ENCODE results near the gene CRYBG2. TPM values are rescaled to one million over a fixed set of nuclear protein-coding genes. Genes with fewer than 3 reads are reported as not detected.

CRYBG2 gene
- total and polyA plus RNA-seq, 10 of the 15 experiments (the other 5 are each of a cell fraction or from before 2014, with no cell fraction given), result 0.03 to 1.2 (median 0.11) TPM; not detected in 4

DNA sequence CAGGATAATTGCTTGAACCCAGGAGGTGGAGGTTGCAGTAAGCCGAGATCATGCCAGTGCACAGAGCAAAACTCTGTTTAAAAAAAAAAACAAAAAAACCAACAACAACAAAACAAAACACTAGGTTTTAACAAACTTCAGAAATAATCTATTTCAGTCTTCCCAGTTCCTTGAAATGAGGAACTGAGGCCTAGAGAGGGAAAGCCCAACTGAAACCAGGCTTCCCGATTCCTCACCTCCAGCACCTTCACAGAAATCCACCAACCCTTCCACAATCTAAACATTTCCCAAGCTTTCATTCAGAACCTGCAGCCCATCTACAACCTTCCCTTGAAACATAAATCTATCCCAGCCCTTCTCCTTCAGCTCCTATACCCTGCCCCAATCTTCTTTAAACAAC lies 36.8 kb downstream of the CRYBG2 start:
- Histone ChIP-seq H3K4me1 (ENCODE audit: control insufficient read depth, insufficient read depth, low read length) (peaks cover 59% of the 10 kb centered on the region), H4K20me1 (ENCODE audit: control insufficient read depth, insufficient read depth) (no peaks in the 10 kb centered on the region), H3K9me3 (replicated peaks; ENCODE audit: control insufficient read depth, insufficient read depth, low read length) (no peaks in the 10 kb centered on the region), H3K27me3 (replicated peaks in 1 of 2; ENCODE audit: control insufficient read depth in 2 of 2, insufficient read depth in 2 of 2, low read length in 1 of 2) (no peaks in the 10 kb centered on the region), H3K36me3 (ENCODE audit: control insufficient read depth in 2 of 2, insufficient read depth in 2 of 2, low read length in 1 of 2) (no peaks in the 10 kb centered on the region; a peak in 1 of 4 replicates), H3K79me2 (ENCODE audit: control insufficient read depth, insufficient read depth, low read length) (peaks cover 23% of the 10 kb centered on the region), H2AFZ (ENCODE audit: control insufficient read depth, low read depth, low read length) (no peak overlapping the region; the same call in 1 of the 2 replicates), H3K9ac (ENCODE audit: control insufficient read depth, insufficient read depth, low read length) (peak overlapping the region; percentile 57), H3K27ac (ENCODE audit: control insufficient read depth, insufficient read depth) (peak overlapping the region; percentile 89), H3K4me3 (peak overlapping the region; percentile 96), H3K4me2 (ENCODE audit: control insufficient read depth, insufficient read depth) (peak overlapping the region; percentile 57)
- CTCF ChIA-PET, result interaction anchor here (1.0 to 11.6 kb wide), 7 partner anchors 8 to 153 kb away, joined by 3 to 879 read pairs (median 3); partner anchors contain the start of genes CEP85 and SH3BGRL3
- DNase-seq (ENCODE audit: low read depth, low spot score), result no peak
- in situ Hi-C loops (cut with MboI), result no loop called here
- BruUV-seq (replicated peaks), result no TSS peak
- WGBS (ENCODE audit: insufficient coverage, insufficient replicate concordance, low lambda C conversion rate, missing lambda C conversion rate), result 0% methylated on average over 2 of the region's 2 CpGs
- ATAC-seq, result no peak
- POLR2A ChIA-PET, result interaction anchor here (0.6 to 10.6 kb wide), 5 partner anchors 10 to 204 kb away, joined by 4 to 253 read pairs (median 31); partner anchors contain the start of genes SH3BGRL3 and UBXN11
- SMC1A ChIA-PET (ENCODE audit: uncharacterized antibody, unreplicated experiment), result interaction anchor here (1.5 to 14.9 kb wide), 4 partner anchors 10 to 147 kb away, joined by 4 to 474 read pairs (median 80); partner anchors contain the start of genes SH3BGRL3, UBXN11 and ZNF593
- RAD21 ChIA-PET (ENCODE audit: unreplicated experiment), result interaction anchor here (2.0 to 10.4 kb wide), 6 partner anchors 9 to 147 kb away, joined by 8 to 477 read pairs (median 26); partner anchors contain the start of genes CEP85, SH3BGRL3, UBXN11 and ZNF593
- intact Hi-C loops (cut with micrococcal nuclease; ENCODE audit: unreplicated experiment), result loop anchor here (5.0 kb wide), 2 partner anchors 80 to 210 kb away; no protein-coding TSS in a partner anchor
- FAIRE-seq, result no peak
- TF ChIP-seq TCF12 (IDR thresholded peaks at IDR 0.05; ENCODE audit: low read depth, low read length), result no peak
- TF ChIP-seq, protein P1, sequence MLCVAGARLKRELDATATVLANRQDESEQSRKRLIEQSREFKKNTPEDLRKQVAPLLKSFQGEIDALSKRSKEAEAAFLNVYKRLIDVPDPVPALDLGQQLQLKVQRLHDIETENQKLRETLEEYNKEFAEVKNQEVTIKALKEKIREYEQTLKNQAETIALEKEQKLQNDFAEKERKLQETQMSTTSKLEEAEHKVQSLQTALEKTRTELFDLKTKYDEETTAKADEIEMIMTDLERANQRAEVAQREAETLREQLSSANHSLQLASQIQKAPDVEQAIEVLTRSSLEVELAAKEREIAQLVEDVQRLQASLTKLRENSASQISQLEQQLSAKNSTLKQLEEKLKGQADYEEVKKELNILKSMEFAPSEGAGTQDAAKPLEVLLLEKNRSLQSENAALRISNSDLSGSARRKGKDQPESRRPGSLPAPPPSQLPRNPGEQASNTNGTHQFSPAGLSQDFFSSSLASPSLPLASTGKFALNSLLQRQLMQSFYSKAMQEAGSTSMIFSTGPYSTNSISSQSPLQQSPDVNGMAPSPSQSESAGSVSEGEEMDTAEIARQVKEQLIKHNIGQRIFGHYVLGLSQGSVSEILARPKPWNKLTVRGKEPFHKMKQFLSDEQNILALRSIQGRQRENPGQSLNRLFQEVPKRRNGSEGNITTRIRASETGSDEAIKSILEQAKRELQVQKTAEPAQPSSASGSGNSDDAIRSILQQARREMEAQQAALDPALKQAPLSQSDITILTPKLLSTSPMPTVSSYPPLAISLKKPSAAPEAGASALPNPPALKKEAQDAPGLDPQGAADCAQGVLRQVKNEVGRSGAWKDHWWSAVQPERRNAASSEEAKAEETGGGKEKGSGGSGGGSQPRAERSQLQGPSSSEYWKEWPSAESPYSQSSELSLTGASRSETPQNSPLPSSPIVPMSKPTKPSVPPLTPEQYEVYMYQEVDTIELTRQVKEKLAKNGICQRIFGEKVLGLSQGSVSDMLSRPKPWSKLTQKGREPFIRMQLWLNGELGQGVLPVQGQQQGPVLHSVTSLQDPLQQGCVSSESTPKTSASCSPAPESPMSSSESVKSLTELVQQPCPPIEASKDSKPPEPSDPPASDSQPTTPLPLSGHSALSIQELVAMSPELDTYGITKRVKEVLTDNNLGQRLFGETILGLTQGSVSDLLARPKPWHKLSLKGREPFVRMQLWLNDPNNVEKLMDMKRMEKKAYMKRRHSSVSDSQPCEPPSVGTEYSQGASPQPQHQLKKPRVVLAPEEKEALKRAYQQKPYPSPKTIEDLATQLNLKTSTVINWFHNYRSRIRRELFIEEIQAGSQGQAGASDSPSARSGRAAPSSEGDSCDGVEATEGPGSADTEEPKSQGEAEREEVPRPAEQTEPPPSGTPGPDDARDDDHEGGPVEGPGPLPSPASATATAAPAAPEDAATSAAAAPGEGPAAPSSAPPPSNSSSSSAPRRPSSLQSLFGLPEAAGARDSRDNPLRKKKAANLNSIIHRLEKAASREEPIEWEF (IDR thresholded peaks at IDR 0.05; ENCODE audit: insufficient replicate concordance, low read depth, low read length), result no peak
- TF ChIP-seq ZZZ3 (IDR thresholded peaks at IDR 0.05; ENCODE audit: control insufficient read depth, insufficient read length, low read depth), result no peak
- no peak for TF ChIP-seq HDAC6 (IDR thresholded peaks at IDR 0.05; ENCODE audit: unreplicated experiment)
- TF ChIP-seq TCF7 (IDR thresholded peaks at IDR 0.05; ENCODE audit: borderline replicate concordance), result no peak
- TF ChIP-seq PML (IDR thresholded peaks at IDR 0.05; ENCODE audit: low read length), result no peak
- peak; percentile 53; the same call in 1 of the 2 replicates for TF ChIP-seq MEF2A (IDR thresholded peaks at IDR 0.05; ENCODE audit: insufficient read depth, low read depth, low read length)
- no peak for TF ChIP-seq SMARCA5 (IDR thresholded peaks at IDR 0.05)
- no peak for TF ChIP-seq ESRRA (IDR thresholded peaks at IDR 0.05; ENCODE audit: low read length)
- TF ChIP-seq BACH1 (IDR thresholded peaks at IDR 0.05; ENCODE audit: borderline replicate concordance), result no peak
- TF ChIP-seq IRF4 (IDR thresholded peaks at IDR 0.05; ENCODE audit: low read depth, low read length), result peak; percentile 56; the same call in 1 of the 2 replicates
- TF ChIP-seq, protein P2, sequence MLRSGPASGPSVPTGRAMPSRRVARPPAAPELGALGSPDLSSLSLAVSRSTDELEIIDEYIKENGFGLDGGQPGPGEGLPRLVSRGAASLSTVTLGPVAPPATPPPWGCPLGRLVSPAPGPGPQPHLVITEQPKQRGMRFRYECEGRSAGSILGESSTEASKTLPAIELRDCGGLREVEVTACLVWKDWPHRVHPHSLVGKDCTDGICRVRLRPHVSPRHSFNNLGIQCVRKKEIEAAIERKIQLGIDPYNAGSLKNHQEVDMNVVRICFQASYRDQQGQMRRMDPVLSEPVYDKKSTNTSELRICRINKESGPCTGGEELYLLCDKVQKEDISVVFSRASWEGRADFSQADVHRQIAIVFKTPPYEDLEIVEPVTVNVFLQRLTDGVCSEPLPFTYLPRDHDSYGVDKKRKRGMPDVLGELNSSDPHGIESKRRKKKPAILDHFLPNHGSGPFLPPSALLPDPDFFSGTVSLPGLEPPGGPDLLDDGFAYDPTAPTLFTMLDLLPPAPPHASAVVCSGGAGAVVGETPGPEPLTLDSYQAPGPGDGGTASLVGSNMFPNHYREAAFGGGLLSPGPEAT (IDR thresholded peaks at IDR 0.05; ENCODE audit: low read depth), result peak; percentile 25
- TF ChIP-seq, protein P3, sequence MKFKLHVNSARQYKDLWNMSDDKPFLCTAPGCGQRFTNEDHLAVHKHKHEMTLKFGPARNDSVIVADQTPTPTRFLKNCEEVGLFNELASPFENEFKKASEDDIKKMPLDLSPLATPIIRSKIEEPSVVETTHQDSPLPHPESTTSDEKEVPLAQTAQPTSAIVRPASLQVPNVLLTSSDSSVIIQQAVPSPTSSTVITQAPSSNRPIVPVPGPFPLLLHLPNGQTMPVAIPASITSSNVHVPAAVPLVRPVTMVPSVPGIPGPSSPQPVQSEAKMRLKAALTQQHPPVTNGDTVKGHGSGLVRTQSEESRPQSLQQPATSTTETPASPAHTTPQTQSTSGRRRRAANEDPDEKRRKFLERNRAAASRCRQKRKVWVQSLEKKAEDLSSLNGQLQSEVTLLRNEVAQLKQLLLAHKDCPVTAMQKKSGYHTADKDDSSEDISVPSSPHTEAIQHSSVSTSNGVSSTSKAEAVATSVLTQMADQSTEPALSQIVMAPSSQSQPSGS (IDR thresholded peaks at IDR 0.05; ENCODE audit: low read length), result peak; percentile 17; the same call in 1 of the 2 replicates
- TF ChIP-seq IKZF2 (IDR thresholded peaks at IDR 0.05), result peak; percentile 43 to 48; a peak in 3 of 4 replicates
- TF ChIP-seq MEF2B (IDR thresholded peaks at IDR 0.05; ENCODE audit: partially characterized antibody, poor library complexity, severe bottlenecking), result peak; percentile 21
- TF ChIP-seq JUND (IDR thresholded peaks at IDR 0.05; ENCODE audit: low read depth, low read length), result no peak
- TF ChIP-seq RUNX3 (IDR thresholded peaks at IDR 0.05; ENCODE audit: low read length), result 0 out of 2 replicates have a peak, but pooled peaks have one; percentile 12

Data from GM12878 (cell line).